ENCODE measurements around the gene SPATA31A7.
"Not testable (repeated sequence)": the region's sequence is repeated elsewhere in the genome, so short reads cannot be mapped to it uniquely, and the experiment has no call there.

SPATA31A7 gene

GRCh38 chr9:61189736-61190135 is at the start of gene SPATA31A7:
SPATA31A7 (plus strand) TSS chr9:61190036; CDS start chr9:61190065, 29 bp downstream.
- not testable (repeated sequence) for DNase-seq (ENCODE audit: low read depth); H3K4me3 ChIP-seq (ENCODE audit: low read length)

GRCh38 chr9:61226438-61226837 is 36.6 kb downstream of the SPATA31A7 start:
- not testable (repeated sequence) for DNase-seq (ENCODE audit: low read depth); H3K4me3 ChIP-seq (ENCODE audit: low read length)
